HG03558 (cell line): ENCODE results near the gene MED13L.
"Not testable (repeated sequence)": the region's sequence is repeated elsewhere in the genome, so short reads cannot be mapped to it uniquely, and the experiment has no call there.

Experiments
- ATAC-seq: cut with Tn5 transposase; IDR thresholded peaks from one replicate; pipeline ENCODE4 v1.9.1; 2021; ENCODE audit warnings: moderate number of reproducible peaks; ENCODE audit not compliant: unreplicated experiment; ENCODE audit errors: extremely low read depth

MED13L gene

DNA sequence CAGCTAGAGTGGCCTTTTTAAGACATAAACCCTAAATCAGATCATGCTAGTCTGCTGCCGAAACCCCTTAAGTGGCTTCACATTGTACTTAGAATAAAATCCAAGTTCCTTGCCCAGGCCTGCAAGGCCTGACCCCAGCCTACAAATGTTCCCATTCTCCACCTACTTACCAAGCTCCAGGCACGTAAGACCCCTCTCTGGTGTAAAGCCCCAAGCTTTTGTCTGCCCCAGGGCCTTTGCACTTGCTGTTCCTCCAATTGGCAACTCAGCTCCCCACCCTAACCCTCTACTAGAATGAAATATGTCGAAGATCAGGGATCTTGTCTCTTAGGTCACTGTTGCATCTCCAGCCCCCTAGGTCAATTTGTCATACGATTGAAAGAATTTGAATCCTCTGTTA, 27.1 kb upstream of the MED13L start:
- ATAC-seq, result no peak

DNA sequence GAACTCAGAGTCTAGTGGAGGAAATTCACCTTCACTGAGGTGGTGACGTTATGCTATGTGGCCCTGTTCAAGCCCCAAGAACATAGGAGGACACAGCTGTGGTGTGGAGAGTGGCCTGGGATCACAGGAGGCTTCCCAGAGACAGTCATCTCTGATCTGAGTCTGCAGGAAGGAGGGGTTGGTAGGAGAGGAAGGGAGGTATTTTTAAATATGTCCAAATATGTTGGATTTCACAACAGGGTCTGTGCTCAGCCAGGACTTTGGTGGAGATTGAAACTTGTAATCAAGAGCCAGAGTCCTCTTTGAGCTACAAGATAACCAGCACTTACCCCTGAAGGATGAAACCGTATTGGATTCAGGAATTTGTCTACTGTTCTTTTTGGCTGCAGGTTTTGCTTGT, 26.4 kb upstream of the MED13L start:
- ATAC-seq, result no peak

GRCh38 chr12:116303066-116303465, 25.6 kb upstream of the MED13L start:
- ATAC-seq, result no peak

DNA sequence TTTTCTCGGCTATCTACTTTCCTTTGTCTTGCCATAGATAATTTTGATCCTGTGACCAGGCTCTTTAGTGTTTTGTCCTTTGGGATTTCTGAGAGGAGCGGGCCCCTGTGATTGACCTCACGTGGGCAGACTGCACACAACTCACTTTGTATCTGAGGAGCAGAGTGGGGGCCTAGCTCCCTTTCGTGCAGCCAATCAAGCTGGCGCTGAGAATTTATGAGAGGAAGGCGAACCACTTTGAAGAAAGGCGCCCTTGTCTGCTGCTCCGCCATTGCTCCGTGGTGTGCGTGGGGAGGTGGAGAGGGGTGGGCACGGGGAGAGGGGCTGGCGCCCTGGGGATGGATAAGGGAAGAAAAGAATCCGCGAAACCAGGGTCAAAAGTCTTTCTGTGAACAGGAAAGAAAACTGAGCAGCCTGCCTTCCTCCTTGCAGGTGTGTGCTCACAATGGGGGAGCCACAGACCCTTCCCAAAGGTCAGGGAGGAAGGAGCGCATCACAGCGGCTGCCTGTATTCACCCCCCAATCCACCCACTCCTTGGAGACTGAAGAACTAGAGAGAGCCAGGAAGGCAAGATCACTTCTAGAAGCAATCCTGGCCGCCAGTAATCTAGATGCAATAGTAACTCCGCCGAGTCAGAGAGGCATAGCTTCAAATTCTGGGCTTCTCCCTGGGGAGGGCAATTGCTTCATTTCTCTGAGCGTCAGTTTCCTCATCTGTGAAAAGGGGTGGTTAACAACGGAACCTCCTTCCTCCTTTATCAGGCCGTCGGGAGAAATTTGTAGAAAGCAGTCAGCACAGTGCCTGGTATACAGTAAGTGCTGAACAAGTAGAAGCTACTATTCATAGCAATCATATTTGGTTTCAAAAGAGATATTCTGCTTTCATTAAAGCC, 24.9 kb upstream of the MED13L start:
- ATAC-seq, result no peak

DNA sequence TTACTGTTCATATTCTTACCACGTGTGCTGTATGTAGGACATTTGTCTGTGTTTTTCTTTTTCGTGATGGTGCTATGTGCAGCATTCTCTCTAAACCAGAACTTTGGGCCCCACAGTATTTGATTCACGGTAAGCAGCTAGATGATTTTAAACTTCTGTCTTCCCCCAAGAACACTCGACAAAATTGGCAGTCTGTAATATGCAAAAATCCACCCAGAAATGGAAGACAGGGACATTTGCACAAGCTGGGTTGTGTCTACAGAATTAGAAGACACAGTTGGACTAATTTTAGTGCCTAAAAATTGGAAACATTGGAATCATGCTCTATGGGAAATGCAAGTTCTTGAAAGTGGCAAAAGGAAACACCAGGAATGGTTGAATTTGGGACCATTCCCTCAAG, 24.1 kb upstream of the MED13L start:
- ATAC-seq, result no peak

DNA sequence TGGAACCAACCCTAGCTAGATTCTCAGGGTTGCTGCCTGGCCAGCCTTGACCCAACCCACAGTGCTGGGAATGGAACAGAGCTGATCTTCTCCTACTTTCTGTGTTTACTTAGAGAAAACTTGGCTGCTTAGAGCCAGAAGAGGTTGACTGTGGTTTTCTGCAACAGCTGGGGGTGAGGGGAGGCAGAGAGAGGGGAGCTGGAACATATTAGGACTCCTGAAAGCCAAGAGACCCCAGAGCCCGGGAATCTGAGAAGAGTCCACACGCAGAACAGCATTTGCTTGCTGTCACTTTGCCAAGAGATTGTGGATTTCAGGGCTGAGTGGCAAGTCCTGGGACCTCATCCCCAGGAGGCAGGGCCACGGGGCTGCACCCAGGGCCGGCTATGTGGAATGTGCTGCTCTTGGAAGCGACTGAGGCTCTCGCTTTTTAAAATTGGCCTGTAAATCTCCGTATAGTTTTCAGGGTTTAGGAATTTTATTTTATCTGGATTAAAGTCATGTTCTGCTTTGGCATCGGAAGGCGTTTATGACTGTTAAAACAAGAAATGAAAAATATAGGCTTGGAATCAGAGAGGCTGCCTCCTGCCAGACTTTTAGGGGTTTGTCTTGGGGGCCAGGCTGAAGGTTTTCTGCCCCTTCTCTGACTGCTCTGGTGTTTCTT, 22.3 kb upstream of the MED13L start:
- ATAC-seq, result no peak

GRCh38 chr12:116299064-116299463, 21.6 kb upstream of the MED13L start:
- no peak for ATAC-seq

- ATAC-seq, result no peak
Observed at GRCh38 chr12:116298578-116298977, 21.1 kb upstream of the MED13L start.

GRCh38 chr12:116297224-116297834, 19.8 kb upstream of the MED13L start:
- ATAC-seq, result no peak

GRCh38 chr12:116295327-116296263, 18.1 kb upstream of the MED13L start:
- no peak for ATAC-seq

DNA sequence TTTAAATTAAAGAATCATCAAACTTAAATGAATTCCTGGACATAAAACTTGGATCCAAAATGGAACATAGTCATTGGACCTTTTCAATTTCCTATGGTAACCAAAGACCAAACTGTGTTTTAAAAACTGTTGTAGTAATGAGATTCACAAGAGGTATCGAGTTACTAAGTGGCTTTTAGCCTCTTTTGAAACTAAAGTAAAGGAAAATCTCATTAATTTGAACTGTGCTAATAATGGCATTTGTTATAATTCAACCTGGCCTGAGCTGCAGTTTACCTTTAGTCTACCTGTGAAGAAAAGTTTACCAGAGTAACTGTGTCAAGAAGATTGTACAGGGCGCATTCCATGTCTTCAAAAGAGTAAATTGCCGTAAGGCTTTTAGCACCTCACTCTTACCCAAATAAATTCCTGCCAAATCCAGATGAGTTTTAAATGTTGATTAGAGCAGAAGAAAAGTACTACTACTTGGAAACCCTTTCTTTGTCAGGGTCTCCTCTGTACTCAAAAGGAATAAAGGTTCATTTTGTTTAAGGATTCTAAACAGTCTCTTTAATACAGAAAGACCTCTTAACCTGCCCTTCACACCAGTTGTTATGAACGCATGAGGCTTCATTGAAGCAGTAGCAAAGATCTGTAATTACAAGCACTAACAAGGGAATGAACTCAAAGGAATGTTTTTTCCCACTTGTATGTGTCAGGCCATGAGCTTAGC, 17.1 kb upstream of the MED13L start:
- no peak for ATAC-seq

- ATAC-seq, result no peak
Observed at GRCh38 chr12:116293687-116294453, 16.4 kb upstream of the MED13L start.

GRCh38 chr12:116291218-116291617, 13.7 kb upstream of the MED13L start:
- no peak for ATAC-seq

- ATAC-seq, result no peak
Observed at GRCh38 chr12:116288735-116289134, 11.2 kb upstream of the MED13L start.

- ATAC-seq, result no peak
Observed at GRCh38 chr12:116287842-116288301, 10.4 kb upstream of the MED13L start.

GRCh38 chr12:116284396-116284795, 6.9 kb upstream of the MED13L start:
- no peak for ATAC-seq

GRCh38 chr12:116283881-116284280, 6.4 kb upstream of the MED13L start:
- ATAC-seq, result not testable (repeated sequence)

- no peak for ATAC-seq
Observed at GRCh38 chr12:116282371-116283286, 5.1 kb upstream of the MED13L start.
